AG09309 (cell line): ENCODE results near the gene WBP1L.

ENCODE experiments used
- DNase-seq: peaks from one replicate; pipeline ENCODE4 v3.0.0-alpha.2; 2010; ENCODE audit warnings: low read depth
- H3K4me3 ChIP-seq: 2 replicates; pipeline ENCODE4 v1.5.1; 2011; ENCODE audit warnings: mild to moderate bottlenecking, low read depth, low read length, moderate library complexity; ENCODE audit not compliant: control insufficient read depth
- CTCF ChIP-seq: IDR thresholded peaks from 2 replicates; pipeline ENCODE4 v1.5.1; 2011; ENCODE audit warnings: mild to moderate bottlenecking, low read depth, low read length, inconsistent platforms; ENCODE audit not compliant: insufficient read depth, control insufficient read depth; ENCODE audit errors: missing control alignments

WBP1L gene

GRCh38 chr10:102764470-102765161, 20.9 kb downstream of the WBP1L start:
- no peak overlapping the region for H3K4me3 ChIP-seq
- no peak for DNase-seq
- TF ChIP-seq CTCF, result no peak

GRCh38 chr10:102765336-102765735, 21.6 kb downstream of the WBP1L start:
- no peak for DNase-seq
- no peak for TF ChIP-seq CTCF
- no peak overlapping the region for H3K4me3 ChIP-seq

- DNase-seq, result no peak
- no peak overlapping the region for H3K4me3 ChIP-seq
- TF ChIP-seq CTCF, result no peak
These were observed 23.8 kb downstream of the WBP1L start for GRCh38 chr10:102767428-102768160.

- DNase-seq, result no peak
- no peak for TF ChIP-seq CTCF
- H3K4me3 ChIP-seq, result no peak overlapping the region
These were observed 25.8 kb downstream of the WBP1L start for GRCh38 chr10:102769375-102770107.

- DNase-seq, result no peak
- no peak for TF ChIP-seq CTCF
- H3K4me3 ChIP-seq, result no peak overlapping the region
These were observed 26.3 kb downstream of the WBP1L start for GRCh38 chr10:102770108-102770482.

- H3K4me3 ChIP-seq, result no peak overlapping the region
- TF ChIP-seq CTCF, result no peak
- no peak for DNase-seq
These were observed 27.0 kb downstream of the WBP1L start for GRCh38 chr10:102770792-102771191.
